Fibroblast of pulmonary artery (primary cell): ENCODE measurements around the gene RPL39.
A peak's percentile ranks its signal among the peaks of the same experiment; 100 is the strongest.
"Not testable (repeated sequence)": the region's sequence is repeated elsewhere in the genome, so short reads cannot be mapped to it uniquely, and the experiment has no call there.

Experiments
- DNase-seq: peaks from one replicate; pipeline ENCODE4 v3.0.0-alpha.2; 2010; ENCODE audit warnings: low read depth
- H3K4me3 ChIP-seq: replicated peaks from 2 replicates; pipeline ENCODE4 v1.5.1; 2011; ENCODE audit warnings: low read depth, mild to moderate bottlenecking, control low read depth, low read length, moderate library complexity
- TF ChIP-seq, protein P1 (sequence below): IDR thresholded peaks from 2 replicates; pipeline ENCODE4 v1.5.1; 2011; ENCODE audit warnings: mild to moderate bottlenecking, control low read depth, low read length, inconsistent platforms; ENCODE audit errors: missing control alignments

RPL39 gene

DNA sequence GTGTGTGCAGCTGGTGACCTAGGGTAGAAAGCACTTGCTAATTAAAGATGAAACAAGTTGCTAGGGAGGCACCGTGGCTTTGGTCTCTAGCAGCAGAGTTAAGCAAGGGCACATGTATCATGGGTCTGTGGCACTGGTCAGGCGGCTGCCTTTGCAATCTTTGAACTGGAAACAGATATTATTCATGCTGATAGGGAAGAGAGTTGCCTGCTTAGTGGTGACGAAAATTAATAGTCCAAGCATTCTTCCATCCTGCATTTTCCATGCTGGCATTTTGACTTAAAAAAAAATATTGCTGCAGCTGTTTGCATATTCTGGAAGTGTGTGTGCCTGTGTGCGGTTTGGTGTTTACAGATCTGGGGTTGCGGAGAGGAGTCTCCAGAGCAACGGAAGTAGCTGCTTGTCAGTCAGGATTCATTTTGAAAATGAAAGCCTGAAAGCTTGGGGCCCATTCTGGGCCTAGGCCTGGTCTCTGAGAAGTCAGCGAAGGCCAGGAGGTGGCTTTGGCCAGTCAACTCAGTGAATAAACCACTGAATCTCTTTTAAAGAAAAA is 35.4 kb downstream of the RPL39 start:
- TF ChIP-seq, protein P1, sequence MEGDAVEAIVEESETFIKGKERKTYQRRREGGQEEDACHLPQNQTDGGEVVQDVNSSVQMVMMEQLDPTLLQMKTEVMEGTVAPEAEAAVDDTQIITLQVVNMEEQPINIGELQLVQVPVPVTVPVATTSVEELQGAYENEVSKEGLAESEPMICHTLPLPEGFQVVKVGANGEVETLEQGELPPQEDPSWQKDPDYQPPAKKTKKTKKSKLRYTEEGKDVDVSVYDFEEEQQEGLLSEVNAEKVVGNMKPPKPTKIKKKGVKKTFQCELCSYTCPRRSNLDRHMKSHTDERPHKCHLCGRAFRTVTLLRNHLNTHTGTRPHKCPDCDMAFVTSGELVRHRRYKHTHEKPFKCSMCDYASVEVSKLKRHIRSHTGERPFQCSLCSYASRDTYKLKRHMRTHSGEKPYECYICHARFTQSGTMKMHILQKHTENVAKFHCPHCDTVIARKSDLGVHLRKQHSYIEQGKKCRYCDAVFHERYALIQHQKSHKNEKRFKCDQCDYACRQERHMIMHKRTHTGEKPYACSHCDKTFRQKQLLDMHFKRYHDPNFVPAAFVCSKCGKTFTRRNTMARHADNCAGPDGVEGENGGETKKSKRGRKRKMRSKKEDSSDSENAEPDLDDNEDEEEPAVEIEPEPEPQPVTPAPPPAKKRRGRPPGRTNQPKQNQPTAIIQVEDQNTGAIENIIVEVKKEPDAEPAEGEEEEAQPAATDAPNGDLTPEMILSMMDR = no peak
- no peak for DNase-seq
- no peak overlapping the region for H3K4me3 ChIP-seq

DNA sequence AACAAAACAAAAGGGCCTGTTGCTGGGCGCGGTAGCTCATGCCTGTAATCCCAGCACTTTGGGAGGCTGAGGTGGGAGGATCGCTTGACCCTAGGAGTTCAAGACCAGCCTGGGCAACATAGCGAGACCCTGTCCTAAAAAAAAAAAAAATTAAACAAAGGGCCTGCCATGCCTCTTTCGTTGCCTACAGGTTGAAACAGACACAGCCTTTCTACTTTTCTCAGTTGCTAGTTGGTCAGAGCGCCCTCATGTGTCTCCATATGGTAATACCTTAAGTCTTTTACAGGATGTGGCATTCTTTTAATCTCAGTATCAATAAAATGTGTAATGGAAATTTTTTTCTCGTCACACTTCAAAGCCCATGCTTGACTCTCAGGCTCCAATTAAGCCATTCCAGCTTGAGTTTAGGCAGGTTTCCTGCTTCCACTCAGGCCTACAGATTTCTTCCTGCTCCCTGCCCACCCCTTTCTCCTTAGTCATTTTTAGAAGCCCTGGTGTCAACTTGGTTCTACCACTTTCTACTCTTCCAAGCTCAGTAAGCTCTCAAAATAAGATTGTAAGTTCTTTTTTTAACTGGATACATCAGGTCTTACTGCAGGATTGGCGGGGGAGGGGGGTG is 37.7 kb downstream of the RPL39 start:
- H3K4me3 ChIP-seq = no peak overlapping the region
- TF ChIP-seq, protein P1 = peak; percentile 49
- DNase-seq = peak; percentile 64

DNA sequence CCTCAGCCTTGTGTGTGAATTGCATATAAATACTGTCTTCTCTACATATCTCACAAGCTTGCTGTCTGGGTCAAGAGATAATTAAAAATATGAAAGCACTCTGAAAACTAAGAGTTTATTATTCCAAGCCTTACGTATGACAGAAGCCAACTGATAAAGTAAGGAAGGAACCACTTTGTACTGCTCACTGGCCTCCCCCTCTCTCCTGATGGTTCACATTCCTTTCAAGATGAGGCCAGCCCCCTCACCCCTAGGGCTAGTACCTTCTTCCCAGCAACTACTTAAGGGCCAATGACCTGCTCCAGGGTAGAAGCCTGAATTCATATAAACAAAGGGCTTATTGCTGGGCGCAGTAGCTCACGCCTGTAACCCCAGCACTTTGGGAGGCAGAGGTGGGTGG is 38.4 kb downstream of the RPL39 start:
- H3K4me3 ChIP-seq = no peak overlapping the region
- DNase-seq = no peak
- TF ChIP-seq, protein P1 = no peak

DNA sequence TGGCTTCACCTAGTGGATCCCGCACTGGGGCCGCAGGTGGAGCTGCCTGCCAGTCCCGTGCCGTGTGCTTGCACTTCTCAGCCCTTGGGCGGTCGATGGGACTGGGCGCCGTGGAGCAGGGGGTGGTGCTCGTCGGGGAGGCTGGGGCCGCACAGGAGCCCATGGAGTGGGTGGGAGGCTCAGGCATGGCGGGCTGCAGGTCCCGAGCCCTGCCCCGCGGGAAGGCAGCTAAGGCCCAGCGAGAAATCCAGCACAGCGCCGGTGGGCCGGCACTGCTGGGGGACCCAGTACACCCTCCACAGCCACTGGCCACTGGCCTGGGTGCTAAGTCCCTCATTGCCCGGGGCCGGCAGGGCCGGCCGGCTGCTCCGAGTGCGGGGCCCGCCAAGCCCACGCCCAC is 40.7 kb downstream of the RPL39 start:
- not testable (repeated sequence) for H3K4me3 ChIP-seq, DNase-seq

DNA sequence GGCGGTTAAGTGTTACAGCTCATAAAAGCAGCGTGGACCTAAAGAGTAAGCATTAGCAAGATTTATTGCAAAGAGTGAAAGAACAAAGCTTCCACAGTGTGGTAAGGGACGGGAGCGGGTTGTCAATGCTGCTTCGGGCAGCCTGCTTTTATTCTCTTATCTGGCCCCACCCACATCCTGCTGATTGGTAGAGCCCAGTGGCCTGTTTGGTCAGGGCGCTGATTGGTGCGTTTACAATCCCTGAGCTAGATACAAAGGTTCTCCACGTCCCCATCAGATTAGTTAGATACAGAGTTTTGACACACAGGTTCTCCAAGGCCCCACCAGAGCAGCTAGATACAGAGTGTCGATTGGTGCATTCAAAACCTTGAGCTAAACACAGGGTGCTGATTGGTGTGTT is 41.3 kb downstream of the RPL39 start:
- not testable (repeated sequence) for DNase-seq, H3K4me3 ChIP-seq

DNA sequence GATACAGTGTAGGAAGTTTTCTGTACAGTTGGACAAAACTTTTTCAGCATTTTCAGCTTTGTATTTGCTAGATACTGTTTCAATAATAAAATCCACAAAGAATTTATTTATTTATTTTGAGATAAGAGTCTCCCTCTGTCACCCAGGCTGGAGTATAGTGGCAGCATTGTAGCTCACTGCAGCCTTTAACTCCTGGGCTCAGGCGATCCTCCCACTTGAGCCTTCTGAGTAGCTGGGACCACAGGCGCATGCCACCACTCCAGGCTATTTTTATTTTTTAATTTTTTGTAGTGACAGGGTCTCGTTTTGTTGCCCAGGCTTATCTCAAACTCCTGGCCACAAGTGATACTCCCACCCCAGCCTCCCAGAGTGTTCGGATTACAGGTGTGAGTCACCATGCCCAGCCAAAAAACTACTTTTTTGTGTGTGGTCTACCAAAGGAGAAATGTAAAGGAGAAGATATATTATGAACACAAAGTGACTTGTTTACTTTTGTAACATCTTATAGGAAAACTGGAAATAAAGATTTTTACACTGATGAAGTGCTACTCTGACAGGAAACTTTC is 46.1 kb downstream of the RPL39 start:
- TF ChIP-seq, protein P1 = no peak
- no peak overlapping the region for H3K4me3 ChIP-seq
- no peak for DNase-seq

DNA sequence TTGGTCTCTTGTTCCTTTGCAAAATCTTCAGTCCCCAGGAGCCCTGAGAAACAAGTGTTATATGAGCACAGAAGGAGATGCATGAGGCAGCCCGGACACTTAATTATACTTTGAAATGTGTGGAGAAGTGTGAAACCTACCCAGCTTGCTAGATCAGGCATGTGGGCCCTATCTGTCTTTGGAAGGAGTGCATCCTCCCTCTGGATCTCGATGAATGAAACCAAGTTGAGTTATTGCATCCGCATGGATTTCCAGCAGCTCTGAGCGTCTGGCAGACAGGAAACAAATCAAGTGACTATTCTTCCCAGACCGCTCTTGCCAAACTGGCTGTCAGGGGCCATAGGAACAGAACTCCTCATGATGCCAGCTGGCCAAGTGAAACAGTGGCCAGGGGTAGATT is 52.7 kb downstream of the RPL39 start:
- no peak overlapping the region for H3K4me3 ChIP-seq
- TF ChIP-seq, protein P1 = no peak
- DNase-seq = no peak
